ENCODE data around the gene MOB1A.

Gene MOB1A

DNA sequence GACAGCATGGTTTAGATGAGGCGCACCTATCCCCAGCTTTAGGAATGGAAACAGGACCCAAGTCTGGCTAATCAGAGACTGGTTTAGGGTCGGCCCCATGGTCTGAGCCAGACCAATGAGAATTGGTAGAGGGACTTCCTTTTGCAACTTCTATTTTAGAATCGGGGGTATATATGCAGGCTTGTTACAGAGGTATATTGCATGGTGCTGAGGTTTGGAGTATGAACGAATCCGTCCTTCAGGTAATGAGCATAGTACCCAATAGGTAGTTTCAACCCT is 29.5 kb downstream of the MOB1A start:
- Histone ChIP-seq H2BK120ac (ENCODE audit: insufficient read depth, low read length, poor library complexity) (no peak overlapping the region), H3K4me1 (ENCODE audit: control insufficient read depth in 1 of 2, insufficient read depth in 2 of 2, low read length in 2 of 2) (peaks cover 4 to 11% of the 10 kb centered on the region in 2 experiments), H3K23ac (ENCODE audit: low read length) (no peak overlapping the region), H2AK5ac (ENCODE audit: low read length) (no peak overlapping the region), H3K4ac (ENCODE audit: low read depth, low read length) (no peak overlapping the region), H4K91ac (ENCODE audit: low read depth, low read length) (no peak overlapping the region), H3K18ac (ENCODE audit: low read length) (no peak overlapping the region), H3K4me3 (ENCODE audit: low read depth, low read length) (no peak overlapping the region), H3K36me3 (ENCODE audit: control insufficient read depth in 1 of 2, insufficient read depth in 2 of 2, low read length in 2 of 2) (peaks cover 8% of the 10 kb centered on the region in 2 experiments), H3K79me2 (ENCODE audit: control insufficient read depth, insufficient read depth, low read length, poor library complexity) (peaks cover 8% of the 10 kb centered on the region), H3K79me1 (ENCODE audit: low read length) (peaks cover 7% of the 10 kb centered on the region), H4K12ac (ENCODE audit: low read depth, low read length) (no peak overlapping the region), H2BK5ac (ENCODE audit: low read depth, low read length, poor library complexity) (no peak overlapping the region), H2AFZ (ENCODE audit: insufficient read depth, low read length, poor library complexity) (no peak overlapping the region), H4K8ac (ENCODE audit: low read depth, low read length) (no peak overlapping the region), H3K9ac (ENCODE audit: low read length) (no peak overlapping the region), H2BK12ac (ENCODE audit: low read length) (no peak overlapping the region), H3K27me3 (ENCODE audit: insufficient read depth, low read length) (no peaks in the 10 kb centered on the region), H3K4me2 (ENCODE audit: low read length) (no peak overlapping the region), H3K27ac (ENCODE audit: low read depth, low read length) (no peak overlapping the region), H3K9me3 (ENCODE audit: insufficient read depth, low read depth, low read length) (no peaks in the 10 kb centered on the region), H3K14ac (ENCODE audit: low read length) (no peak overlapping the region)
- no peak for DNase-seq
- WGBS (ENCODE audit: extremely low coverage, insufficient coverage, insufficient read length), result no CpG with 5 or more reads among the region's 5 CpGs

DNA sequence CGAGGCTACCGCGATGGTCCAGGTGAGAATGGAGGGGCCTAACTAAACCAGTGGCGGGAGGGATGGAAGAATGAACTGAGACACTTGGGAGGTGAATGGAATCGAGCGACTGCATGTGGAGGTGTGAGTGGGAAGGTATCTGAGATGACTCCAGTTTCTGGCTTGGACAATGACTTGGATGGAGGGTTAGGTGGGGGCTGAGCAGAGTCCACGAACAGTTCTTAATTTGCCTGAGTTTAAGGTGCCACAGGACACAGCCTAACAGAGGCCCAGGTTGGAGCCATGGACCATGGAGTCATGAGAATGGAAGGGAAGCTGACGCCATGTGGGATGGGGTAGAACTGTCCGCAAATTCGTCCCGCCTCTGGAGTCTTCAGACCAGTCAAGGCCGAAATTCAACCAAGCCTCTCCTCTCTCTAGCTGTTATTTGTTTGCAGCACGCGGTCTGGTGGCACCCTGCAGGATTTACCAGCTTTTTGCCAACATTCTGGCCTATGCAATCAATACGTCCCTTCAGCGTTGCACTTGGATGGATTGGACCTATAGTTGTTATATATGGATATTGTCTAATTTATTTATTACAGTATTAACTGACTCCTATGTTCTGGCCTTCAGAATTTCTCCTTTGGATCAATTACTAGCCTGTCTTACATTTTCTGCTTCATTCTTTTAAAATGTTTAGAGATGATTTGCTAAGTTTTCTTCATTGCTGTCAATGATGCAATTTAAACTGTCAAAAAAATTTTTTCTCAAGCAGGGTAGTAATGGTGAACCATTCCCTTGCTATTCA is 30.0 kb downstream of the MOB1A start:
- Histone ChIP-seq H3K27me3 (ENCODE audit: insufficient read depth, low read length) (no peaks in the 10 kb centered on the region), H3K79me1 (ENCODE audit: low read length) (peaks cover 7% of the 10 kb centered on the region), H2BK12ac (ENCODE audit: low read length) (no peak overlapping the region), H2AK5ac (ENCODE audit: low read length) (peak overlapping the region; percentile 11), H3K79me2 (ENCODE audit: control insufficient read depth, insufficient read depth, low read length, poor library complexity) (peaks cover 8% of the 10 kb centered on the region), H3K23ac (ENCODE audit: low read length) (no peak overlapping the region), H3K36me3 (ENCODE audit: control insufficient read depth in 1 of 2, insufficient read depth in 2 of 2, low read length in 2 of 2) (peaks cover 5 to 8% of the 10 kb centered on the region in 2 experiments), H3K27ac (ENCODE audit: low read depth, low read length) (no peak overlapping the region), H3K18ac (ENCODE audit: low read length) (no peak overlapping the region), H4K91ac (ENCODE audit: low read depth, low read length) (peak overlapping the region; percentile 16), H3K14ac (ENCODE audit: low read length) (peak overlapping the region; percentile 18), H3K4me2 (ENCODE audit: low read length) (peak overlapping the region; percentile 74), H4K12ac (ENCODE audit: low read depth, low read length) (peak overlapping the region; percentile 10), H2AFZ (ENCODE audit: insufficient read depth, low read length, poor library complexity) (peak overlapping the region; percentile 71), H3K4me3 (ENCODE audit: low read depth, low read length) (peak overlapping the region; percentile 49), H3K9ac (ENCODE audit: low read length) (no peak overlapping the region), H3K9me3 (ENCODE audit: insufficient read depth, low read depth, low read length) (no peaks in the 10 kb centered on the region), H2BK120ac (ENCODE audit: insufficient read depth, low read length, poor library complexity) (no peak overlapping the region), H4K8ac (ENCODE audit: low read depth, low read length) (peak overlapping the region; percentile 30), H3K4me1 (ENCODE audit: control insufficient read depth in 1 of 2, insufficient read depth in 2 of 2, low read length in 2 of 2) (peaks cover 4 to 11% of the 10 kb centered on the region in 2 experiments), H3K4ac (ENCODE audit: low read depth, low read length) (no peak overlapping the region), H2BK5ac (ENCODE audit: low read depth, low read length, poor library complexity) (no peak overlapping the region)
- peak in 1 of 2 donors; percentile 27 for DNase-seq
- WGBS (ENCODE audit: extremely low coverage, insufficient coverage, insufficient read length), result no CpG with 5 or more reads among the region's 16 CpGs

DNA sequence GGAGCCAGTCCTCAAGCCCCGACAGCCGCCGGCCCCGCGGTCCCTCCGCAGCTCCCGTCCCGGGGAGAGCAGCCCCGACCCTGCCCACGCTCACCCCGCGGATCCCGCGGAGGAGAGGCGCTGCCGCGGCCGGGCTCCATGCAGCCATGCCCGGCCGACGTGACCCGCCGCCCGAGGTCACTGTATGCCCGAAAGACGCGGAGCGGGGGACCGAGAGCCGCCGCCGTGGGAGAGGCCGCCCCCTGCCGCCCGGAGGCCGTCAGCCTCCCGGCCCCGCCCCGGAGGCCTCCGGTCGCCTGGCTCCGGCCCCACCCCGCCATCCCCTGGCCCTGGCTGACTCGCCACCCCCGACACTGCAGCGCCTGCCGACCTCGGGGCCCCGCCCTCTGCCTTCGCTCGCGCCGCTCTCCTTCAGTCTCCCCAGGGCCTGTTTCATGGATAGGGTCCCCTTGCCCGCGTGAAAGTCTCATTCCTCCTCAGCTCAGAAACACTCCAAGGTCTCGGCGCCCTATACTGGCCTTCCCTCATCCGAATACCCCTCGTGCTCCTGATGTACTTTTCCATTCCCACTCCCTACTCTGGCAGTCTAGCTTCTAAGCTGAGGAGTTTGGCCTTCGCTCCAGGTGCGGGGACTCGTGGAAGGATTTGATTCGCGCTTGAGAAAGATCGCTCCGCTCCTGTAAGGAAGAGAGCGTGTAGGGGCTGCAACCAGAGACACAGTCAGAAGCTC is 30.8 kb downstream of the MOB1A start, which contains the start of gene BOLA3:
TSS of gene BOLA3 (minus strand) at position 186 of the 730 bp plus-strand sequence. CDS start at position 148, 38 bp downstream.
- Histone ChIP-seq H3K27me3 (ENCODE audit: insufficient read depth, low read length) (no peaks in the 10 kb centered on the region), H3K79me1 (ENCODE audit: low read length) (peaks cover 7% of the 10 kb centered on the region), H3K9ac (ENCODE audit: low read length) (peak within 1 kb of the TSS; percentile 16), H2AFZ (ENCODE audit: insufficient read depth, low read length, poor library complexity) (peak within 1 kb of the TSS; percentile 96), H3K14ac (ENCODE audit: low read length) (peak within 1 kb of the TSS; percentile 88), H2BK120ac (ENCODE audit: insufficient read depth, low read length, poor library complexity) (peak within 1 kb of the TSS; percentile 48), H3K36me3 (ENCODE audit: control insufficient read depth in 1 of 2, insufficient read depth in 2 of 2, low read length in 2 of 2) (peaks cover 5 to 8% of the 10 kb centered on the region in 2 experiments), H4K8ac (ENCODE audit: low read depth, low read length) (peak within 1 kb of the TSS; percentile 97), H4K12ac (ENCODE audit: low read depth, low read length) (peak within 1 kb of the TSS; percentile 93), H3K18ac (ENCODE audit: low read length) (peak within 1 kb of the TSS; percentile 74), H2BK12ac (ENCODE audit: low read length) (no peak within 1 kb of the TSS), H3K79me2 (ENCODE audit: control insufficient read depth, insufficient read depth, low read length, poor library complexity) (peaks cover 8% of the 10 kb centered on the region), H3K27ac (ENCODE audit: low read depth, low read length) (peak within 1 kb of the TSS; percentile 24), H3K4me1 (ENCODE audit: control insufficient read depth in 1 of 2, insufficient read depth in 2 of 2, low read length in 2 of 2) (peaks cover 4 to 11% of the 10 kb centered on the region in 2 experiments), H3K4ac (ENCODE audit: low read depth, low read length) (peak within 1 kb of the TSS; percentile 52), H3K23ac (ENCODE audit: low read length) (no peak within 1 kb of the TSS), H3K4me3 (ENCODE audit: low read depth, low read length) (peak within 1 kb of the TSS; percentile 85), H2AK5ac (ENCODE audit: low read length) (peak within 1 kb of the TSS; percentile 11), H3K4me2 (ENCODE audit: low read length) (peak within 1 kb of the TSS; percentile 75), H2BK5ac (ENCODE audit: low read depth, low read length, poor library complexity) (no peak within 1 kb of the TSS), H4K91ac (ENCODE audit: low read depth, low read length) (peak within 1 kb of the TSS; percentile 69), H3K9me3 (ENCODE audit: insufficient read depth, low read depth, low read length) (no peaks in the 10 kb centered on the region)
- DNase-seq, result peak; percentile 73 to 84
- WGBS (ENCODE audit: extremely low coverage, insufficient coverage, insufficient read length), result no CpG with 5 or more reads among the region's 67 CpGs

DNA sequence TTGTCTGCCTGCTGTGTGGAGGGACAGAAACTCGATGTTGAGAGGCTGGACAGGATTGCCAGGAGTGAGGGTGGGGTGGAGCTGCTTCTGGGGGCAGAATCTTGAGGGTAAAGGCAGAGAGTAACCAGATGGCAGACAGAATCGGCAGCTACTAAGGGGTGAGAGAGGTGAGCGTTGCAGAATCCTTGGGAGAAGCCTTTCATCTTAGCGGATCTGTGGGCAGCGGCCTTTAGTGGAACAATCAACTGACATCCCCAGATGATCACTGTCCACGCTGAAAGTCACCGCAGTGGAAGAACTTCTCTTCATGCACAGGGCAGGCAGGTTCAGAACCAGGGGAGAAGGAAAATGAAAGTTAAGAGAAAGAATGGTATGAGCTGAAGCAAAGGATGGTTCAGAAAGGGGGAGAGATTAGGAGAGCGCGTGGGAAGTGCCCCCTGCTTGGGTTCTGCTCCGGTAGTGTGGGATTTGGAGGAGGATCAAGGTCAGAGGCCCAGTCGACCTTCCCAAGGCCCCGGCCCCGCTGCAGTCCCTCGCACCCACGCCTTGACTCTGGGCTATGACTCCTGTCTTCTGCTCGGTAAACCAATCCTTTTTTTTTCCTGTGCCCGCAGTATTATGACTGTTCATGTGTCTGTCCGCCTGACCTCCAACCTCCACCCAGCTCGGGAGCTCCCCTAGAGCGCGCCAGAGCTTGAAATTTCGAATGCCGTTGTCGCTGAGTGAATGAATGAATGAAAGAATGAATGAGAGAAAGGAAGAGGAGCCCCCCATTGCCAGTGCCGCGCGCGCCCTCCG is 31.6 kb downstream of the MOB1A start:
- no peak overlapping the region for H2BK5ac ChIP-seq (ENCODE audit: low read depth, low read length, poor library complexity)
- peak overlapping the region; percentile 52 for H3K4ac ChIP-seq (ENCODE audit: low read depth, low read length)
- no peaks in the 10 kb centered on the region for H3K9me3 ChIP-seq (ENCODE audit: insufficient read depth, low read depth, low read length)
- WGBS (ENCODE audit: extremely low coverage, insufficient coverage, insufficient read length), result no CpG with 5 or more reads among the region's 29 CpGs
- peak overlapping the region; percentile 93 for H4K12ac ChIP-seq (ENCODE audit: low read depth, low read length)
- peaks cover 5 to 8% of the 10 kb centered on the region in 2 experiments for H3K36me3 ChIP-seq (ENCODE audit: control insufficient read depth in 1 of 2, insufficient read depth in 2 of 2, low read length in 2 of 2)
- H3K23ac ChIP-seq (ENCODE audit: low read length), result no peak overlapping the region
- no peaks in the 10 kb centered on the region for H3K27me3 ChIP-seq (ENCODE audit: insufficient read depth, low read length)
- H3K27ac ChIP-seq (ENCODE audit: low read depth, low read length), result no peak overlapping the region
- H4K8ac ChIP-seq (ENCODE audit: low read depth, low read length), result peak overlapping the region; percentile 97
- H3K4me1 ChIP-seq (ENCODE audit: control insufficient read depth in 1 of 2, insufficient read depth in 2 of 2, low read length in 2 of 2), result peaks cover 4 to 11% of the 10 kb centered on the region in 2 experiments
- H3K14ac ChIP-seq (ENCODE audit: low read length), result peak overlapping the region; percentile 88
- peak overlapping the region; percentile 75 for H3K4me2 ChIP-seq (ENCODE audit: low read length)
- no peak overlapping the region for H2BK12ac ChIP-seq (ENCODE audit: low read length)
- H3K79me1 ChIP-seq (ENCODE audit: low read length), result peaks cover 7% of the 10 kb centered on the region
- H4K91ac ChIP-seq (ENCODE audit: low read depth, low read length), result peak overlapping the region; percentile 69
- peak overlapping the region; percentile 9 for H3K9ac ChIP-seq (ENCODE audit: low read length)
- H3K79me2 ChIP-seq (ENCODE audit: control insufficient read depth, insufficient read depth, low read length, poor library complexity), result peaks cover 8% of the 10 kb centered on the region
- peak overlapping the region; percentile 96 for H2AFZ ChIP-seq (ENCODE audit: insufficient read depth, low read length, poor library complexity)
- peak overlapping the region; percentile 74 for H3K18ac ChIP-seq (ENCODE audit: low read length)
- H2AK5ac ChIP-seq (ENCODE audit: low read length), result no peak overlapping the region
- peak overlapping the region; percentile 48 for H2BK120ac ChIP-seq (ENCODE audit: insufficient read depth, low read length, poor library complexity)
- DNase-seq, result peak in 1 of 2 donors; percentile 54
- H3K4me3 ChIP-seq (ENCODE audit: low read depth, low read length), result peak overlapping the region; percentile 85
